Fibroblast of lung (primary cell): ENCODE data around the gene CZIB. TPM values are rescaled to one million over a fixed set of nuclear protein-coding genes. Genes with fewer than 3 reads are reported as not detected.

Source experiments
- DNase-seq, 2 donors: peaks; one replicate each; pipeline versions ENCODE4 v3.0.0 to v3.0.0-alpha.2; 2010; ENCODE audit warnings: low read depth in 2 of 2
- H2AFZ ChIP-seq: 2 replicates; pipeline ENCODE4 v1.5.1; 2012; ENCODE audit warnings: low read length, control low read depth, inconsistent platforms
- H3K27ac ChIP-seq: 2 replicates; pipeline ENCODE4 v1.5.1; 2011; ENCODE audit warnings: low read length, control low read depth; ENCODE audit not compliant: insufficient read depth
- H3K27me3 ChIP-seq: 2 replicates; pipeline ENCODE4 v1.5.1; 2011; ENCODE audit warnings: mild to moderate bottlenecking, low read length; ENCODE audit not compliant: control insufficient read depth, insufficient read depth
- H3K36me3 ChIP-seq: 2 replicates; pipeline ENCODE4 v1.5.1; 2011; ENCODE audit warnings: low read length; ENCODE audit not compliant: control insufficient read depth, insufficient read depth
- H3K4me1 ChIP-seq: 2 replicates; pipeline ENCODE4 v1.5.1; 2011; ENCODE audit warnings: low read length; ENCODE audit not compliant: control insufficient read depth, insufficient read depth; ENCODE audit errors: extremely low read depth
- H3K4me2 ChIP-seq: 2 replicates; pipeline ENCODE4 v1.5.1; 2011; ENCODE audit warnings: low read length, control low read depth; ENCODE audit not compliant: insufficient read depth; ENCODE audit errors: extremely low read depth
- H3K4me3 ChIP-seq, 4 experiments: fragments of 200-600 bp in 1 of 4; sonication (generic) in 1 of 4; replicated peaks in 1 of 4; 2 replicates each; pipeline ENCODE4 v1.5.1; 2011 to 2016; ENCODE audit warnings: low read length in 4 of 4, low read depth in 3 of 4, mild to moderate bottlenecking in 3 of 4, control low read depth in 2 of 4, inconsistent platforms in 1 of 4, mixed read lengths in 1 of 4; ENCODE audit not compliant: insufficient read depth in 1 of 4; ENCODE audit errors: control extremely low read depth in 1 of 4
- H3K79me2 ChIP-seq: 2 replicates; pipeline ENCODE4 v1.5.1; 2012; ENCODE audit warnings: mild to moderate bottlenecking, low read length, inconsistent platforms; ENCODE audit not compliant: control insufficient read depth, insufficient read depth
- H3K9ac ChIP-seq: 2 replicates; pipeline ENCODE4 v1.5.1; 2011; ENCODE audit warnings: mild to moderate bottlenecking, low read length, control low read depth; ENCODE audit not compliant: insufficient read depth
- H3K9me3 ChIP-seq: 2 replicates; pipeline ENCODE4 v1.5.1; 2012; ENCODE audit warnings: low read depth, low read length; ENCODE audit not compliant: control insufficient read depth, insufficient read depth
- H4K20me1 ChIP-seq: 2 replicates; pipeline ENCODE4 v1.5.1; 2011; ENCODE audit warnings: low read length; ENCODE audit not compliant: control insufficient read depth, insufficient read depth; ENCODE audit errors: extremely low read depth
- CTCF ChIP-seq, 2 donors: IDR thresholded peaks in 1 of 2; conservative IDR thresholded peaks in 1 of 2; 1 replicate in 1 of 2; 2 replicates in 1 of 2; pipeline ENCODE4 v1.5.1; 2011 to 2012; ENCODE audit warnings: low read length in 2 of 2, control low read depth in 1 of 2, inconsistent platforms in 1 of 2, low read depth in 1 of 2, mild to moderate bottlenecking in 1 of 2
- EZH2 ChIP-seq: IDR thresholded peaks from 2 replicates; pipeline ENCODE4 v1.5.1; 2012; ENCODE audit warnings: low read length, control low read depth, mild to moderate bottlenecking; ENCODE audit errors: missing control alignments
- polyA plus RNA-seq, 2 donors: library from polyadenylated mRNA; depleted of rRNA in 1 of 2; stranded (reverse) in 1 of 2; unstranded in 1 of 2; fragments of >200 nt; gene quantifications; 2 replicates each; pipeline ENCODE4 v1.2.1, GENCODE V29; 2011 to 2012; ENCODE audit warnings: missing spikeins in 1 of 2
- total RNA-seq: library from RNA; depleted of rRNA; stranded (reverse); fragments of >200 nt; gene quantifications from 2 replicates; pipeline ENCODE4 v1.2.1, GENCODE V29; 2014

CZIB gene
- total and polyA plus RNA-seq, 2 donors (not counting 1 experiment from before 2014, with no cell fraction given), result 56.5 to 99.4 TPM

- Histone ChIP-seq H3K9me3 (no peaks in the 10 kb centered on the region), H4K20me1 (no peaks in the 10 kb centered on the region), H3K4me1 (peaks cover 4% of the 10 kb centered on the region), H3K4me2 (no peak overlapping the region), H3K27me3 (no peaks in the 10 kb centered on the region), H2AFZ (no peak overlapping the region), H3K27ac (no peak overlapping the region), H3K4me3 (no peak overlapping the region), H3K36me3 (peaks cover 8% of the 10 kb centered on the region), H3K9ac (no peak overlapping the region), H3K79me2 (peaks cover 11% of the 10 kb centered on the region)
- TF ChIP-seq EZH2 (no peak), CTCF (conservative IDR thresholded peaks at IDR 0.05 in 1 of 2, IDR thresholded peaks at IDR 0.05 in 1 of 2; ENCODE audit: low read depth in 1 of 2, low read length in 2 of 2) (no peak)
- no peak for DNase-seq
These were observed 2.2 kb downstream of the CZIB start for GRCh38 chr1:53218201-53218600.

GRCh38 chr1:53214376-53214940 is 6.0 kb downstream of the CZIB start:
- H3K4me1 ChIP-seq, result peaks cover 2% of the 10 kb centered on the region
- no peaks in the 10 kb centered on the region for H3K27me3 ChIP-seq
- H3K9ac ChIP-seq, result no peak overlapping the region
- H3K9me3 ChIP-seq, result no peaks in the 10 kb centered on the region
- H3K4me3 ChIP-seq, result no peak overlapping the region
- peaks cover 19% of the 10 kb centered on the region for H3K36me3 ChIP-seq
- H2AFZ ChIP-seq, result no peak overlapping the region
- H3K4me2 ChIP-seq, result no peak overlapping the region
- no peak for DNase-seq
- H3K27ac ChIP-seq, result no peak overlapping the region
- H3K79me2 ChIP-seq, result peaks cover 8% of the 10 kb centered on the region
- TF ChIP-seq EZH2 (no peak), CTCF (conservative IDR thresholded peaks at IDR 0.05 in 1 of 2, IDR thresholded peaks at IDR 0.05 in 1 of 2; ENCODE audit: low read depth in 1 of 2, low read length in 2 of 2) (no peak)
- no peaks in the 10 kb centered on the region for H4K20me1 ChIP-seq

- Histone ChIP-seq H3K4me2 (no peak overlapping the region), H2AFZ (no peak overlapping the region), H3K9me3 (no peaks in the 10 kb centered on the region), H3K27me3 (no peaks in the 10 kb centered on the region), H3K27ac (no peak overlapping the region), H3K36me3 (peaks cover 22% of the 10 kb centered on the region), H3K79me2 (no peaks in the 10 kb centered on the region), H3K4me1 (no peaks in the 10 kb centered on the region), H3K9ac (no peak overlapping the region), H4K20me1 (no peaks in the 10 kb centered on the region), H3K4me3 (no peak overlapping the region)
- DNase-seq, result no peak
- TF ChIP-seq CTCF (conservative IDR thresholded peaks at IDR 0.05 in 1 of 2, IDR thresholded peaks at IDR 0.05 in 1 of 2; ENCODE audit: low read depth in 1 of 2, low read length in 2 of 2) (no peak), EZH2 (no peak)
These were observed 9.5 kb downstream of the CZIB start for GRCh38 chr1:53210954-53211353.
